IMR-90 (cell line): ENCODE results near the gene FAF1.

Experiments
- CTCF ChIP-seq: conservative IDR thresholded peaks from 2 replicates; pipeline ENCODE4 v1.5.1; 2012; ENCODE audit warnings: mild to moderate bottlenecking, low read depth, low read length, improper control_type of control experiment
- MAFK ChIP-seq: IDR thresholded peaks from 2 replicates; pipeline ENCODE4 v1.6.1; 2012; ENCODE audit warnings: low read depth, low read length, improper control_type of control experiment
- MAZ ChIP-seq: IDR thresholded peaks from 2 replicates; pipeline ENCODE4 v1.6.1; 2012; ENCODE audit warnings: low read depth, mild to moderate bottlenecking, low read length, improper control_type of control experiment, moderate library complexity, borderline replicate concordance
- RFX5 ChIP-seq: IDR thresholded peaks from 2 replicates; pipeline ENCODE4 v1.8.0; 2012; ENCODE audit warnings: low read depth, mild to moderate bottlenecking, low read length, moderate library complexity

DNA sequence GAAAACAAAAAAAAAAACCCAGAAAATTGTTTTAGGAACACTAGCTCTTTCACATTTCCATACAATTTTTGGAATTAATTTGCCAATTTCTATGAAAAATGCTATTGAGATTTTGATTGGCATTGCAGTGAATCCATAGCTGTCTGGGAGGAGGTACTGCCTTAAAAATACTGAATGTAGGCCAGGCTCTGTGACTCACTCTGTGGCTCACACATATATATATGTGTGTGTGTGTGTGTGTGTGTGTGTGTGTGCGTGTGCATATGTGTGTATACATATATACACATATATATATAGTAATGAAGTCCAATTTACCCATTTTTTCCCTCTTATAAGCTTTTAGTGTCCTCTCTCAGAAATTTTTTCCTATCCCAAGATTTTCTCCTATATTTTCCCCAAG is 322.6 kb downstream of the FAF1 start:
- TF ChIP-seq CTCF (no peak), MAZ (no peak), RFX5 (no peak), MAFK (no peak)
